ENCODE measurements around the gene GPR26.

GRCh38 chr10:123720536-123720935 is 54.4 kb downstream of the GPR26 start:
- TF ChIP-seq, protein P1, sequence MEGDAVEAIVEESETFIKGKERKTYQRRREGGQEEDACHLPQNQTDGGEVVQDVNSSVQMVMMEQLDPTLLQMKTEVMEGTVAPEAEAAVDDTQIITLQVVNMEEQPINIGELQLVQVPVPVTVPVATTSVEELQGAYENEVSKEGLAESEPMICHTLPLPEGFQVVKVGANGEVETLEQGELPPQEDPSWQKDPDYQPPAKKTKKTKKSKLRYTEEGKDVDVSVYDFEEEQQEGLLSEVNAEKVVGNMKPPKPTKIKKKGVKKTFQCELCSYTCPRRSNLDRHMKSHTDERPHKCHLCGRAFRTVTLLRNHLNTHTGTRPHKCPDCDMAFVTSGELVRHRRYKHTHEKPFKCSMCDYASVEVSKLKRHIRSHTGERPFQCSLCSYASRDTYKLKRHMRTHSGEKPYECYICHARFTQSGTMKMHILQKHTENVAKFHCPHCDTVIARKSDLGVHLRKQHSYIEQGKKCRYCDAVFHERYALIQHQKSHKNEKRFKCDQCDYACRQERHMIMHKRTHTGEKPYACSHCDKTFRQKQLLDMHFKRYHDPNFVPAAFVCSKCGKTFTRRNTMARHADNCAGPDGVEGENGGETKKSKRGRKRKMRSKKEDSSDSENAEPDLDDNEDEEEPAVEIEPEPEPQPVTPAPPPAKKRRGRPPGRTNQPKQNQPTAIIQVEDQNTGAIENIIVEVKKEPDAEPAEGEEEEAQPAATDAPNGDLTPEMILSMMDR (IDR thresholded peaks at IDR 0.05): no peak
- no peak for TF ChIP-seq RFX5 (IDR thresholded peaks at IDR 0.05; ENCODE audit: low read length)
